DMS 273 treated with DMSO at 0.1 percent for 48 hours (cell line): ENCODE data around the gene URB1.
"Not testable (repeated sequence)": the region's sequence is repeated elsewhere in the genome, so short reads cannot be mapped to it uniquely, and the experiment has no call there.

ENCODE experiments used
- DNase-seq: peaks from one replicate; lab custom pipeline; 2025; lab: John Stamatoyannopoulos, UW

Gene URB1

GRCh38 chr21:32372755-32373154 is 20.1 kb downstream of the URB1 start:
- no peak for DNase-seq

- DNase-seq: no peak
These were observed 20.9 kb downstream of the URB1 start for GRCh38 chr21:32371913-32372314.

GRCh38 chr21:32370998-32371766 is 21.6 kb downstream of the URB1 start:
- DNase-seq: no peak

GRCh38 chr21:32368961-32369360 is 23.9 kb downstream of the URB1 start:
- not testable (repeated sequence) for DNase-seq

- no peak for DNase-seq
These were observed 24.4 kb downstream of the URB1 start for GRCh38 chr21:32368386-32368785.

GRCh38 chr21:32367158-32367557 is 25.7 kb downstream of the URB1 start:
- no peak for DNase-seq

GRCh38 chr21:32366191-32366590 is 26.6 kb downstream of the URB1 start:
- no peak for DNase-seq

GRCh38 chr21:32364796-32365195 is 28.0 kb downstream of the URB1 start:
- no peak for DNase-seq

- DNase-seq: no peak
These were observed 28.4 kb downstream of the URB1 start for GRCh38 chr21:32364387-32364786.

- DNase-seq: no peak
These were observed 32.3 kb downstream of the URB1 start for GRCh38 chr21:32360401-32360975.

- DNase-seq: no peak
These were observed 33.0 kb downstream of the URB1 start for GRCh38 chr21:32359719-32360260.

- no peak for DNase-seq
These were observed 35.9 kb downstream of the URB1 start for GRCh38 chr21:32356874-32357395.

GRCh38 chr21:32353002-32353711 is 39.7 kb downstream of the URB1 start:
- no peak for DNase-seq

- DNase-seq: no peak
These were observed 40.3 kb downstream of the URB1 start for GRCh38 chr21:32352526-32352925.

- no peak for DNase-seq
These were observed 41.4 kb downstream of the URB1 start for GRCh38 chr21:32351428-32351827.

GRCh38 chr21:32350981-32351380 is 41.8 kb downstream of the URB1 start:
- DNase-seq: no peak

- DNase-seq: no peak
These were observed 42.4 kb downstream of the URB1 start for GRCh38 chr21:32350211-32350980.

GRCh38 chr21:32349333-32349944 is 43.4 kb downstream of the URB1 start:
- no peak for DNase-seq

- DNase-seq: no peak
These were observed 44.0 kb downstream of the URB1 start for GRCh38 chr21:32348604-32349332.

GRCh38 chr21:32347977-32348376 is 44.8 kb downstream of the URB1 start:
- no peak for DNase-seq

- no peak for DNase-seq
These were observed 45.5 kb downstream of the URB1 start for GRCh38 chr21:32347351-32347750.
